Epithelial cell of esophagus (primary cell): Measurements from ENCODE around the gene TMEM214.

ENCODE experiments used
- DNase-seq: peaks from one replicate; pipeline ENCODE4 v3.0.0; 2010; ENCODE audit warnings: low read depth
- H3K4me3 ChIP-seq: 2 replicates; pipeline ENCODE4 v1.5.1; 2011; ENCODE audit warnings: mild to moderate bottlenecking, low read length, control low read depth
- CTCF ChIP-seq: IDR thresholded peaks from 2 replicates; pipeline ENCODE4 v1.5.1; 2011; ENCODE audit warnings: low read depth, mild to moderate bottlenecking, low read length, control low read depth, inconsistent platforms; ENCODE audit not compliant: insufficient read depth; ENCODE audit errors: missing control alignments

TMEM214 gene

DNA sequence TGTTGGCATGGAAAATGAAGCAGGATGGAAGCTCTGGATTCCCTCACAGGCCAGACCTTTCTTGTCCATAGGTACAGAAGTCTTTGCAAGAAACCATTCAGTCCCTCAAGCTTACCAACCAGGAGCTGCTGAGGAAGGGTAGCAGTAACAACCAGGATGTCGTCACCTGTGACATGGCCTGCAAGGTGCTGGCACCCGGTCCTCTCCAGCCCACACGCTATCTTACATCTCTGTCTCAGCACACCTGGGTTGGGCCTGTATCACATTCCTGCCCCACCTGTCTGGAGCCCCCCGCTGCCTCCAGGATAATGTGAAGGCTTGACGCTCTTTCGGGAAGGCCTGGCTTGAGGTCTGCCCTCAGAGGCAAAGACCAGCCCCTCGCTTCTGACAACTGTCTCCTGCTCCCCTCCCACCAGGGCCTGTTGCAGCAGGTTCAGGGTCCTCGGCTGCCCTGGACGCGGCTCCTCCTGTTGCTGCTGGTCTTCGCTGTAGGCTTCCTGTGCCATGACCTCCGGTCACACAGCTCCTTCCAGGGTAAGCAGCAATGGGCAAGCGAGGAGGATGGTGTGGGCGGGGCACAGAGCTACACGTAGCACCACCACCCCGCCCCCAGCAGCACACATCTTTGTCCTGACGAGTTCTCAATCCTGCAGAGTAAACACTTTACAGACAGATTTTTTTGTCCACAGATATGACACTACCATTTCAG lies 6.0 kb downstream of the TMEM214 start:
- H3K4me3 ChIP-seq, result no peak overlapping the region
- no peak for TF ChIP-seq CTCF
- DNase-seq, result no peak

GRCh38 chr2:27039426-27039825 lies 6.7 kb downstream of the TMEM214 start:
- no peak for TF ChIP-seq CTCF

GRCh38 chr2:27039871-27040270 lies 7.1 kb downstream of the TMEM214 start:
- DNase-seq, result no peak
- no peak for TF ChIP-seq CTCF

More at GRCh38 chr2:27039426-27039825, 6.7 kb downstream of the TMEM214 start:
- no peak for DNase-seq
- H3K4me3 ChIP-seq, result no peak overlapping the region

DNA sequence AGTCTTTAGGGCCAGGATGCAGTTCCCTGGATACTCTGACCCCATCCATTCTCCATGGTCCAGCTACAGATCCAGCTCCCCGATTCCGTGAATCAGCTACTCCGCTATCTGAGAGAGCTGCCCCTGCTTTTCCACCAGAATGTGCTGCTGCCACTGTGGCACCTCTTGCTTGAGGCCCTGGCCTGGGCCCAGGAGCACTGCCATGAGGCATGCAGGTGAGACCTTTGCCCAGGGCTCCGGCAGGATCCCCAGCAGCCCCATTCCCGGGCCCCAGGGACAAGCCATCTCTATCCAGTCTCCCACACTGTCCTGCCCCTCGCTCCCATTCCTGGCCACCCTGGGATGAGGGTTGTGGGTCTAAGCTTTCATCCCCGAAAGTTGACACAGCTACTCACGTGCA lies 7.5 kb downstream of the TMEM214 start:
- TF ChIP-seq CTCF, result no peak
- DNase-seq, result no peak
- no peak overlapping the region for H3K4me3 ChIP-seq

More at GRCh38 chr2:27039871-27040270, 7.1 kb downstream of the TMEM214 start:
- no peak overlapping the region for H3K4me3 ChIP-seq

DNA sequence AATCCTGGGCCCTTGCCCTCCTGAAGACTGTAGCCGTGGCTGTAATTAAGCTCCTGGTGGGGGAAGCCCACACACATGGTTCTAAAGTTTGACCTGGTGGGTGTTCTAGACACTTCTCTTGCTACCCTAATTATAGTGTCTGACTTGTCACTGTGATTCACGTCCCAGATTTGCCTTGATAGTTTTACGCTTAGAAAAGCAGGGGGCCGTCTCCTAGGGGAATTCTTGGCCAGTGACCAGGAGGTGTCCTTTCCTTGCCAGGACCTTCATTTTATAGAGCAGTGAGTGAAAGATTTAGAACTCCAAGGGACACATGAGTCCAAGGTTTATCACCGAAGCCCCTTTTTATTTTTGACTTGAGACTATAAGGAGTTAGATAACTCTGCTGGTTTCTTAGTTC lies 9.0 kb downstream of the TMEM214 start:
- TF ChIP-seq CTCF, result no peak
- DNase-seq, result no peak
- H3K4me3 ChIP-seq, result no peak overlapping the region

- no peak overlapping the region for H3K4me3 ChIP-seq
- TF ChIP-seq CTCF, result no peak
- no peak for DNase-seq
Measured at GRCh38 chr2:27042159-27042661, 9.4 kb downstream of the TMEM214 start.

- TF ChIP-seq CTCF, result no peak
- H3K4me3 ChIP-seq, result no peak overlapping the region
- no peak for DNase-seq
Measured at GRCh38 chr2:27042985-27043634, 10.3 kb downstream of the TMEM214 start.
